ENCODE results near the gene NCBP2L. TPM values are rescaled to one million over a fixed set of nuclear protein-coding genes. Genes with fewer than 3 reads are reported as not detected.

The NCBP2L gene
- polyA plus RNA-seq, 2 of the 4 experiments (the other 2 are of a cell fraction), result not detected

- no peaks in the 10 kb centered on the region for H3K9me3 ChIP-seq
- H3K4me2 ChIP-seq, result no peak overlapping the region
- H3K27ac ChIP-seq, result no peak overlapping the region
- ATAC-seq, result no peak
- H3K4me1 ChIP-seq, result 0 out of 3 replicates have a peak, but pooled peaks cover 4% of the 10 kb centered on the region
- POLR2A ChIA-PET, result interaction anchor here (0.7 kb wide), 1 partner anchor 47 kb away, joined by 3 read pairs; no protein-coding TSS in a partner anchor
- FAIRE-seq, result no peak
- WGBS (ENCODE audit: missing lambda C conversion rate), result 78% methylated on average over 8 of the region's 8 CpGs
- no peak overlapping the region for H3K4me3 ChIP-seq
- TF ChIP-seq HEYL (CRISPR knock-in tag; IDR thresholded peaks at IDR 0.05), result no peak
- no peak for TF ChIP-seq E2F6 (IDR thresholded peaks at IDR 0.05; ENCODE audit: borderline replicate concordance, low read depth)
- TF ChIP-seq NR3C1 (IDR thresholded peaks at IDR 0.05), result no peak
- TF ChIP-seq NFE2L2 (conservative IDR thresholded peaks at IDR 0.05; ENCODE audit: low read length), result no peak
- TF ChIP-seq ZFP36 (IDR thresholded peaks at IDR 0.05; ENCODE audit: borderline replicate concordance, partially characterized antibody), result no peak
- no peak for TF ChIP-seq MAZ (IDR thresholded peaks at IDR 0.05; ENCODE audit: borderline replicate concordance, low read depth, low read length)
- TF ChIP-seq MAX (IDR thresholded peaks at IDR 0.05), result no peak
- TF ChIP-seq USF2 (IDR thresholded peaks at IDR 0.05), result no peak
- TF ChIP-seq CHD4 (IDR thresholded peaks at IDR 0.05; ENCODE audit: borderline replicate concordance), result no peak
- TF ChIP-seq CBX2 (IDR thresholded peaks at IDR 0.05; ENCODE audit: borderline replicate concordance, low read depth), result no peak
- no peak for TF ChIP-seq NPAS2 (CRISPR knock-in tag; IDR thresholded peaks at IDR 0.05; ENCODE audit: borderline replicate concordance)
- no peak for TF ChIP-seq MYC (IDR thresholded peaks at IDR 0.05; ENCODE audit: borderline replicate concordance, low read length)
- TF ChIP-seq, protein P1, sequence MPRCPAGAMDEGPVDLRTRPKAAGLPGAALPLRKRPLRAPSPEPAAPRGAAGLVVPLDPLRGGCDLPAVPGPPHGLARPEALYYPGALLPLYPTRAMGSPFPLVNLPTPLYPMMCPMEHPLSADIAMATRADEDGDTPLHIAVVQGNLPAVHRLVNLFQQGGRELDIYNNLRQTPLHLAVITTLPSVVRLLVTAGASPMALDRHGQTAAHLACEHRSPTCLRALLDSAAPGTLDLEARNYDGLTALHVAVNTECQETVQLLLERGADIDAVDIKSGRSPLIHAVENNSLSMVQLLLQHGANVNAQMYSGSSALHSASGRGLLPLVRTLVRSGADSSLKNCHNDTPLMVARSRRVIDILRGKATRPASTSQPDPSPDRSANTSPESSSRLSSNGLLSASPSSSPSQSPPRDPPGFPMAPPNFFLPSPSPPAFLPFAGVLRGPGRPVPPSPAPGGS (IDR thresholded peaks at IDR 0.05), result no peak
- no peak for TF ChIP-seq CTCF (IDR thresholded peaks at IDR 0.05)
- no peak for TF ChIP-seq KDM1A (IDR thresholded peaks at IDR 0.05; ENCODE audit: low read depth)
- CTCF ChIA-PET, result interaction anchor here (1.4 to 5.7 kb wide), 2 partner anchors 55 to 113 kb away, joined by 4 to 70 read pairs; no protein-coding TSS in a partner anchor
- DNase-seq (ENCODE audit: low read depth in 1 of 2, low spot score in 1 of 2), result no peak
Measured at GRCh38 chrX:107773206-107773605, 4.3 kb upstream of the NCBP2L start.

DNA sequence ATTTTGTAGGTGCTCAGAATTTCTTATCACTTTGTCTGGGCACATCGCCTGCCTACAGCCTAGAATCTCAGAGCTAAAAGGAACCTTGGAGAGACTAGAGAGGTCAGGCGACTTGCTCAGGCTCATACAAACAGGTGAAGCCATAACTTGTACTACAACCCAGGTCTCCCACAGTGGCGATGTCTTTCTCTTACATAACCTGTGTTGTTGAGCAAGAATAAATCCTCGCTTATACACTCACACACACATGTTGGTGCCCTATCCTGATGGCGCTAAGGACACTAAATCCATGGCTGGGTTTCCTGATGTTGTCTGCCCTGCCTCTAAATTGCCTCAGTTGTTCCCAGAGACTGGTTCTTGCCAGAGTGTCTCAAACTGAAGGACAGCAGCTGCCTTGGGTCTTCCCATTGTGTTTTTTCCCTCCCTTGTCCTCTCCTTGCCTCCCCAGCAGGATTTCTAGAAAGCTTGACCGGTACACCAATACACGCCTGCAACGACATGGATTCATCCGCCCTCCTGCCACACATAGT lies 3.6 kb upstream of the NCBP2L start:
- no peak for FAIRE-seq
- WGBS (ENCODE audit: missing lambda C conversion rate), result 87% methylated on average over 9 of the region's 9 CpGs
- CTCF ChIA-PET, result interaction anchor here (0.9 to 10.1 kb wide), 5 partner anchors 15 to 110 kb away, joined by 3 to 236 read pairs (median 26); no protein-coding TSS in a partner anchor
- no peak for ATAC-seq
- H3K4me1 ChIP-seq, result 0 out of 3 replicates have a peak, but pooled peaks cover 4% of the 10 kb centered on the region
- no peak overlapping the region for H3K27ac ChIP-seq
- TF ChIP-seq SMC3 (IDR thresholded peaks at IDR 0.05) (no peak), HES2 (IDR thresholded peaks at IDR 0.05) (no peak), HOXB5 (CRISPR knock-in tag; IDR thresholded peaks at IDR 0.05) (no peak), MAX (IDR thresholded peaks at IDR 0.05) (no peak), EP300 (IDR thresholded peaks at IDR 0.05) (no peak), SREBF2 (IDR thresholded peaks at IDR 0.05) (no peak), MAFK (IDR thresholded peaks at IDR 0.05; ENCODE audit: partially characterized antibody) (no peak), HEYL (CRISPR knock-in tag; IDR thresholded peaks at IDR 0.05) (no peak), MAZ (IDR thresholded peaks at IDR 0.05; ENCODE audit: borderline replicate concordance, low read depth, low read length) (no peak), HOXA7 (CRISPR knock-in tag; IDR thresholded peaks at IDR 0.05) (no peak), EHMT2 (IDR thresholded peaks at IDR 0.05; ENCODE audit: low read depth) (no peak), NPAS2 (CRISPR knock-in tag; IDR thresholded peaks at IDR 0.05; ENCODE audit: borderline replicate concordance) (no peak), CBX2 (IDR thresholded peaks at IDR 0.05; ENCODE audit: borderline replicate concordance, low read depth) (no peak), TFCP2L1 (CRISPR knock-in tag; IDR thresholded peaks at IDR 0.05) (no peak), RAD21 (conservative IDR thresholded peaks at IDR 0.05 in 1 of 2, IDR thresholded peaks at IDR 0.05 in 1 of 2) (no peak), CTCF (IDR thresholded peaks at IDR 0.05) (no peak), FOSL2 (IDR thresholded peaks at IDR 0.05) (no peak), FOSL2 (CRISPR knock-in tag; IDR thresholded peaks at IDR 0.05) (no peak), RARB (CRISPR knock-in tag; IDR thresholded peaks at IDR 0.05) (no peak), RNF2 (IDR thresholded peaks at IDR 0.05; ENCODE audit: borderline replicate concordance, low read depth) (no peak)
- H3K4me3 ChIP-seq, result no peak overlapping the region
- DNase-seq (ENCODE audit: low read depth in 1 of 2, low spot score in 1 of 2), result no peak
- no peaks in the 10 kb centered on the region for H3K9me3 ChIP-seq
- POLR2A ChIA-PET, result interaction anchor here (3.5 kb wide), 1 partner anchor 58 kb away, joined by 29 read pairs; no protein-coding TSS in a partner anchor
- no peak overlapping the region for H3K4me2 ChIP-seq
